Activated B cell treated with CpG ODN at 0.5 μM for 24 hours (primary cell): ENCODE measurements around the gene PNPLA5. TPM values are rescaled to one million over a fixed set of nuclear protein-coding genes. Genes with fewer than 3 reads are reported as not detected.

Experiments used
- ATAC-seq: fragments of 200-7000 bp; cut with Tn5 transposase; one replicate; pipeline ENCODE4 v1.10.0; 2021; ENCODE audit warnings: low read depth, mild to moderate bottlenecking, moderate library complexity
- CTCF ChIA-PET: fragments of 350-600 bp; sonication (Branson Sonifier 250); formaldehyde crosslinking; loops from one replicate; lab custom pipeline; 2021; ENCODE audit warnings: antibody characterized with exemption; lab: Charles Lee
- POLR2A ChIA-PET: fragments of 350-600 bp; sonication (Branson Sonifier 250); formaldehyde crosslinking; loops from one replicate; lab custom pipeline; 2021; ENCODE audit warnings: antibody characterized with exemption; lab: Charles Lee
- DNase-seq: peaks from one replicate; pipeline ENCODE4 v3.0.0; 2022
- H3K27ac Mint-ChIP-seq: one replicate; pipeline ENCODE4 v1.8.0; 2020; ENCODE audit warnings: mixed read lengths
- H3K27me3 Mint-ChIP-seq: one replicate; pipeline ENCODE4 v1.8.0; 2021; ENCODE audit warnings: mixed read lengths
- H3K36me3 Mint-ChIP-seq: one replicate; pipeline ENCODE4 v1.8.0; 2021; ENCODE audit warnings: low read depth, mixed read lengths
- H3K4me1 Mint-ChIP-seq: one replicate; pipeline ENCODE4 v1.8.0; 2021; ENCODE audit warnings: mixed read lengths
- H3K4me3 Mint-ChIP-seq: one replicate; pipeline ENCODE4 v1.8.0; 2020; ENCODE audit warnings: mild to moderate bottlenecking, mixed read lengths
- H3K9me3 Mint-ChIP-seq: one replicate; pipeline ENCODE4 v1.8.0; 2020; ENCODE audit warnings: mixed read lengths
- intact Hi-C: fragments of 100-400 bp; cut with micrococcal nuclease; formaldehyde crosslinking; loops from one replicate; pipeline ENCODE4 v1.15.1; 2024
- total RNA-seq: library from RNA; stranded (reverse); gene quantifications from 2 replicates; pipeline ENCODE4 v1.2.3, GENCODE V29; 2022
- TF ChIP-seq, protein P1 (sequence below): fragments of 200-600 bp; IDR thresholded peaks from one replicate; pipeline ENCODE4 v1.8.0; 2022; ENCODE audit warnings: antibody characterized with exemption, mild to moderate bottlenecking

The PNPLA5 gene
- total RNA-seq, 1 donor from 2014 or later = not detected

DNA sequence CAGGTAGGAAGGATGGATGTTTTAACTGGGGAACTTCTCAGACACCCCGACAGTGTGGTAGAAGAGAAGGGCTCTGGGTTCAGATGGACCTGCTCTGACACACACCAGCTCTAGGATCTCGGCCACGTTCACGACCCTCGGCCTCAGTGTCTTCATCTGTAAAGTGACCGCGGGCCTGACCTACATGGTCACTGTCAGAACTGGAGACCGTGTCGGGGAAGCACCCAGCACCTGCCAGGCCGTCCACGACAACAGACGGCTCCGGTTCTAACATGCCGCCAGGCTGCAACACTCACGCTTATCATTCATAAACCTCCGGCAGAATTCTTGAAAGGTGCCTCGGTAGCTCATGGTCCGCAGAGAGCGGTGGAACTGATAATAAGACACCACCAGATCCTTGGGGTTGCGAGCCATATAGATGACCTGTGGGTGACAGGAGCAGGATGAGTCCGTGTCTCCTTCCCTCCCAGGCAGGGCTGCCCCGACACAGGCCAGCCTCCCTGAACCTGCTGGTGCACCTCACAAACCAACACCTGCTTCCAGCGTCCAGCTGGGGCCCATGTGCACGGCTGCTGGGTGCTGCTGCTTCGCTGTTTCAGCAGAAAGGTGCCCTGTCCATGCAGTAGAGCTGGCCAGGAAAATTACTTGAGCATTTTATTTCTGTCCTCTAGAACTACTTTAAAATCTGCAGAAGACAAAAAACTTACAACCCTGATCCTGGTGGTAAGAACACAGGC, 53.1 kb downstream of the PNPLA5 start:
- Mint-ChIP-seq H3K9me3 (no peaks in the 10 kb centered on the region), H3K36me3 (no peaks in the 10 kb centered on the region), H3K27ac (no peak overlapping the region), H3K27me3 (peaks cover 6% of the 10 kb centered on the region), H3K4me3 (no peak overlapping the region), H3K4me1 (no peaks in the 10 kb centered on the region)
- DNase-seq (no peak), ATAC-seq (no peak)
- intact Hi-C loops = no loop called here
- TF ChIP-seq, protein P1, sequence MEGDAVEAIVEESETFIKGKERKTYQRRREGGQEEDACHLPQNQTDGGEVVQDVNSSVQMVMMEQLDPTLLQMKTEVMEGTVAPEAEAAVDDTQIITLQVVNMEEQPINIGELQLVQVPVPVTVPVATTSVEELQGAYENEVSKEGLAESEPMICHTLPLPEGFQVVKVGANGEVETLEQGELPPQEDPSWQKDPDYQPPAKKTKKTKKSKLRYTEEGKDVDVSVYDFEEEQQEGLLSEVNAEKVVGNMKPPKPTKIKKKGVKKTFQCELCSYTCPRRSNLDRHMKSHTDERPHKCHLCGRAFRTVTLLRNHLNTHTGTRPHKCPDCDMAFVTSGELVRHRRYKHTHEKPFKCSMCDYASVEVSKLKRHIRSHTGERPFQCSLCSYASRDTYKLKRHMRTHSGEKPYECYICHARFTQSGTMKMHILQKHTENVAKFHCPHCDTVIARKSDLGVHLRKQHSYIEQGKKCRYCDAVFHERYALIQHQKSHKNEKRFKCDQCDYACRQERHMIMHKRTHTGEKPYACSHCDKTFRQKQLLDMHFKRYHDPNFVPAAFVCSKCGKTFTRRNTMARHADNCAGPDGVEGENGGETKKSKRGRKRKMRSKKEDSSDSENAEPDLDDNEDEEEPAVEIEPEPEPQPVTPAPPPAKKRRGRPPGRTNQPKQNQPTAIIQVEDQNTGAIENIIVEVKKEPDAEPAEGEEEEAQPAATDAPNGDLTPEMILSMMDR = no peak
- ChIA-PET POLR2A (no interaction called here), CTCF (no interaction called here)

DNA sequence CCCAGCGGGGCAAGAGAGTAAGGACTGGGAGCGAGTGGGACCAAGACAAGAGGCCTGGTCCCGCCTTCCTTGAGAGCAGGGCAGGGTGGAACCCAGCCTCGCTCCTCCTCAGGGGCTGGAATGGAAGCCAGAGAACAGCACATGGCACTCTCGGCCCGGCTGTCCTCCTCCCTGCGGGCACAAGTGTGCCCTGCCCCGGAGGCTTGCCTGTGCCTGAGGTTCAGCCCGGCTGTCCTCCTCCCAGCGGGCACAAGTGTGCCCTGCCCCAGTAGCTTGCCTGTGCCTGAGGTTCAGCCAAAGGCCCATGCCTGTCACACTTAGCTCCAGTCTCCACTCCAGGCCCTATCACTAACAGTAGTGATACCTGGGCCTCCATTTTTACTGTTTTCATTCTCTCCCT, 53.7 kb downstream of the PNPLA5 start:
- Mint-ChIP-seq H3K27ac (no peak overlapping the region), H3K36me3 (no peaks in the 10 kb centered on the region), H3K4me1 (no peaks in the 10 kb centered on the region), H3K4me3 (no peak overlapping the region), H3K27me3 (peaks cover 6% of the 10 kb centered on the region), H3K9me3 (no peaks in the 10 kb centered on the region)
- TF ChIP-seq, protein P1 = no peak
- DNase-seq (no peak), ATAC-seq (no peak)
- intact Hi-C loops = no loop called here
- CTCF ChIA-PET = no interaction called here
- POLR2A ChIA-PET = no interaction called here

DNA sequence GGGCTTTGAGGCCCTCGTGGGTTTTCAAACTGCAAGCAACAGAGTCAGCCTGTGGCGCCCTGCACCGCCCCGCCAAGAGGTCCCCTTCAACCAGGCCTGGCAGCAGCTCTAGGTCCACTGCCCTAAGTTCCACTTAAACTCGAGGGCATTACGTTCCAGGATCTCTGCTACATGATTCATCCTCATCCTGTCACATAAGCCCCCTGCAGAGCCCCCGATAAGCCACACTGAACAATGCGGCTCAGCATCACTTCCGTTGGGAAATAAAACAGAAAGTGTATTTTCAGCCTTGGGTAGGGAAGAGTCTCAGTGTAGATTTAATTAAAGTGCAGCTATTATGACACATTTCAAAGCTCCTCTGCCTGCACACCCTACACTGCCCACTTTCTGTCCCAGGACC, 54.1 kb downstream of the PNPLA5 start:
- ChIA-PET CTCF (no interaction called here), POLR2A (no interaction called here)
- Mint-ChIP-seq H3K27ac (no peak overlapping the region), H3K27me3 (peaks cover 6% of the 10 kb centered on the region), H3K4me1 (no peaks in the 10 kb centered on the region), H3K36me3 (no peaks in the 10 kb centered on the region), H3K9me3 (no peaks in the 10 kb centered on the region), H3K4me3 (no peak overlapping the region)
- DNase-seq = no peak
- TF ChIP-seq, protein P1 = no peak
- intact Hi-C loops = no loop called here
- ATAC-seq = no peak

DNA sequence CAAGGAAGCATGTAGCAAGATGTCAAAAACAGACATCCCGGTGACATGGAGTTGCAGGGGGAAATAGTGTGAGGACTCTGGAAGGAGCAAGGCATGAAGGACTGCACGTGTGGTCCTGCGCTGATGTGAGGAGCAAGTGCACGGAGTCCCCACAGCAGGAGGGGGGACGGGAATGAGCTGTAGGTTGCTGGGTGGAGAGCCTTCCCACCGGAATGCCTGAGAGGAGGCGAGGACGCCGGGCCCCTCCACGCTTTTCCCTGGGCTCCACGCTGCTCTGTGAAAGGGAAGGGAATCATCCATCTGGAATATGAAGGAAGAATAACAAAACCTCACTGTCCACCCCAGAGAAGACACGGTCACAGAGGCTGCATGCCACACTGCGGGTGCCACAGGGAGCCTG, 56.1 kb downstream of the PNPLA5 start:
- Mint-ChIP-seq H3K27ac (no peak overlapping the region), H3K36me3 (no peaks in the 10 kb centered on the region), H3K9me3 (no peaks in the 10 kb centered on the region), H3K4me3 (no peak overlapping the region), H3K4me1 (no peaks in the 10 kb centered on the region), H3K27me3 (peaks cover 6% of the 10 kb centered on the region)
- no peak for ATAC-seq
- CTCF ChIA-PET = no interaction called here
- TF ChIP-seq, protein P1 = no peak
- intact Hi-C loops = no loop called here
- POLR2A ChIA-PET = no interaction called here
- DNase-seq = no peak

DNA sequence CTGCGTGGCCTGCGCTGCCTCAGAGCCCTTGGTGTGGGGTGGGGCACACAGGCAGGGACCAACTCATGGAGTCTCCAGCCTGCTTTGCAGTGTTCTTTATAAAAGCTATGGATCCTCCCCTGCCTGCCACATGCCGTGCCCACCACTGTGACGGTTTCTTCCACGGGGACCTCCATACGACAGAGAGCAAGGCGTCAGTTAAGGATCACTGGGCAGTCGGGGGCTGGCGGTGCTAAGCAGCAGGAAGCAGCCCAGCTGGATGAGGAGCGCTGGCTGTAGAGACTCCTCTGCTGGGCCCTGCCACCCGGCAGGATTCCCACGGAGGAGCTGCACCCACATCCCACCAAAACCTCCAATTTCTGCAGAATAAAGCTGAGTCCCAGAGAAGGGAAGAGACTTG, 56.6 kb downstream of the PNPLA5 start:
- H3K9me3 Mint-ChIP-seq = no peaks in the 10 kb centered on the region
- intact Hi-C loops = no loop called here
- peaks cover 6% of the 10 kb centered on the region for H3K27me3 Mint-ChIP-seq
- TF ChIP-seq, protein P1 = no peak
- no peak overlapping the region for H3K27ac Mint-ChIP-seq
- DNase-seq (no peak), ATAC-seq (no peak)
- POLR2A ChIA-PET = no interaction called here
- CTCF ChIA-PET = no interaction called here
- H3K4me1 Mint-ChIP-seq = no peaks in the 10 kb centered on the region
- H3K4me3 Mint-ChIP-seq = no peak overlapping the region
- no peaks in the 10 kb centered on the region for H3K36me3 Mint-ChIP-seq
